ENCODE results near the gene LSM14A. TPM values are rescaled to one million over a fixed set of nuclear protein-coding genes. Genes with fewer than 3 reads are reported as not detected.
"Not testable (repeated sequence)": the region's sequence is repeated elsewhere in the genome, so short reads cannot be mapped to it uniquely, and the experiment has no call there.

LSM14A gene
- polyA plus RNA-seq, 2 of the 4 experiments (the other 2 are of a cell fraction) = 241 to 264 TPM

DNA sequence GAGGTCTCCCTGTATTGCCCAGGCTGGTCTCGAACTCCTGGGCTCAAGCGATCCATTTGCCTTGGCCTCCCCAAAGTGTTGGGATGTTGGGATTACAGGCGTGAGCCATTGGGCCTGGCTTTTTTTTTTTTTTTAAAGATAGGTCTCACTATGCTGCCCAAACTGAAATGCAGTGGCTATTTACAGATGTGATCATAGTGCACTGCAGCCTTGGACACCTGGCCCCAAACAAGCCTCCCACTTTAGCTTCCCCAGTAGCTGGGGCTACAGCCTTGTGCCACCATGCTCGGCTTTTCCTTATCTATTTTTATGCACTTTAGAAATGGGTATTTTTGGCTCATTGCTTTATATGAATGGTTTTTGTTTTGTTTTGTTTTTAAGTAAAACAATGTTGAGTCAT is 37.4 kb downstream of the LSM14A start:
- no peak overlapping the region for H3K4me3 ChIP-seq
- ChIA-PET POLR2A (no interaction called here), CTCF (interaction anchor here (0.7 to 6.5 kb wide), 9 partner anchors 10 to 415 kb away, joined by 3 to 47 read pairs (median 5); no protein-coding TSS in a partner anchor)
- ATAC-seq (no peak), DNase-seq (ENCODE audit: low read depth in 1 of 2, low spot score in 1 of 2) (no peak), FAIRE-seq (no peak)
- H3K9me3 ChIP-seq = no peaks in the 10 kb centered on the region
- no peaks in the 10 kb centered on the region for H3K4me1 ChIP-seq
- 91% methylated on average over 4 of the region's 4 CpGs for WGBS (ENCODE audit: missing lambda C conversion rate)
- H3K27ac ChIP-seq = no peak overlapping the region
- TF ChIP-seq PHF8 (IDR thresholded peaks at IDR 0.05; ENCODE audit: borderline replicate concordance, low read depth) (no peak), TFCP2L1 (CRISPR knock-in tag; IDR thresholded peaks at IDR 0.05) (no peak), HDAC2 (IDR thresholded peaks at IDR 0.05) (no peak), SMC3 (IDR thresholded peaks at IDR 0.05) (no peak), RNF2 (IDR thresholded peaks at IDR 0.05; ENCODE audit: borderline replicate concordance, low read depth) (no peak)
- H3K4me2 ChIP-seq = no peak overlapping the region

DNA sequence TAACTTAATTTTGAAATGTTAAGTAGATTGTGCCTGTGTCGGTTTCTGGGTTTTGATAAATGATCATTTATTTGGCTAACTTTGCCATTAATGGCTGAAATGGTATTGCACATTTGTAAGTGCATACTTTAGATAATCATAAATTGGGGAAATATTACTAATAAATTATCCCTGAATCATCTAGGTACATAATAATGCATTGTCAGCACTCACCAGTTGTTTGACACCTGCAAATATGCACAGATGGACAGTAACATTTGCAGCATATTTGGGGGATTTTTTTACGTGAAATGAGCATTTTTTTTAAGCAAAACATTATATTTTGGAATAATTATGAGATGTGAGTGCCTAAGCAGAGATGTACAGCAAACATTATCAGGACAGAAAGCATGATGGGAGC is 41.0 kb downstream of the LSM14A start:
- DNase-seq (ENCODE audit: low read depth in 1 of 2, low spot score in 1 of 2) = no peak

DNA sequence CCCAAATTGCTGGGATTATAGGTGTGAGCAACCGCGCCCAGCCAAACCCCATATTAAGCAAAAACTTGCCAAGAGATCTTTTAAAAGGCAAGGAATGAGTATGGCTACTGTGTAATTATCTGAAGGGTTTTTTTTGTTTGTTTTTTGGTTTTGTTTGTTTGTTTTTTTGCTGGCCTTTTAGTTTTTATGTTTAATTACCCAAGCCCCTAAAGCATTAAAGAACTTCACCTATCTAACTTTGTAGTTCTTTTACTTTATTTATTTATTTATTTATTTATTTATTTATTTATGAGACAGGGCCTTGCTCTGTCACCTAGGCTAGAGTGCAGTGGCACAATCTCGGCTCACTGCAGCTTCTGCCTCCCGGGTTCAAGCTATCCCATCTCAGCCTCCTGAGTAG is 41.7 kb downstream of the LSM14A start:
- no peak for ATAC-seq
- CTCF ChIA-PET = interaction anchor here (1.1 to 1.5 kb wide), 2 partner anchors 11 to 41 kb away, joined by 3 to 5 read pairs; no protein-coding TSS in a partner anchor
- no peak for FAIRE-seq
- Histone ChIP-seq H3K9me3 (no peaks in the 10 kb centered on the region), H3K4me1 (peaks cover 13% of the 10 kb centered on the region; the same call in 2 of the 3 replicates), H3K27ac (no peak overlapping the region), H3K4me2 (no peak overlapping the region), H3K4me3 (no peak overlapping the region)
- DNase-seq (ENCODE audit: low read depth in 1 of 2, low spot score in 1 of 2) = no peak
- POLR2A ChIA-PET = no interaction called here
- TF ChIP-seq ZC3H11A (IDR thresholded peaks at IDR 0.05) = peak; percentile 82
- TF ChIP-seq RFX5 (IDR thresholded peaks at IDR 0.05) = no peak
- WGBS (ENCODE audit: missing lambda C conversion rate) = 94% methylated on average over 4 of the region's 4 CpGs

More for the DNA sequence above, 41.0 kb downstream of the LSM14A start:
- Histone ChIP-seq H3K4me2 (no peak overlapping the region), H3K9me3 (no peaks in the 10 kb centered on the region), H3K4me3 (no peak overlapping the region), H3K27ac (no peak overlapping the region), H3K4me1 (peaks cover 9% of the 10 kb centered on the region; the same call in 2 of the 3 replicates)
- ChIA-PET POLR2A (no interaction called here), CTCF (no interaction called here)
- ATAC-seq = no peak
- FAIRE-seq = peak; percentile 99
- 91% methylated on average over 2 of the region's 2 CpGs for WGBS (ENCODE audit: missing lambda C conversion rate)
- TF ChIP-seq JUN (IDR thresholded peaks at IDR 0.05) (0 out of 5 replicates have a peak, but pooled peaks of 1 of the 2 experiments have one; percentile 27), MAFK (IDR thresholded peaks at IDR 0.05; ENCODE audit: partially characterized antibody) (peak; percentile 95), CHD4 (IDR thresholded peaks at IDR 0.05; ENCODE audit: borderline replicate concordance) (no peak)

DNA sequence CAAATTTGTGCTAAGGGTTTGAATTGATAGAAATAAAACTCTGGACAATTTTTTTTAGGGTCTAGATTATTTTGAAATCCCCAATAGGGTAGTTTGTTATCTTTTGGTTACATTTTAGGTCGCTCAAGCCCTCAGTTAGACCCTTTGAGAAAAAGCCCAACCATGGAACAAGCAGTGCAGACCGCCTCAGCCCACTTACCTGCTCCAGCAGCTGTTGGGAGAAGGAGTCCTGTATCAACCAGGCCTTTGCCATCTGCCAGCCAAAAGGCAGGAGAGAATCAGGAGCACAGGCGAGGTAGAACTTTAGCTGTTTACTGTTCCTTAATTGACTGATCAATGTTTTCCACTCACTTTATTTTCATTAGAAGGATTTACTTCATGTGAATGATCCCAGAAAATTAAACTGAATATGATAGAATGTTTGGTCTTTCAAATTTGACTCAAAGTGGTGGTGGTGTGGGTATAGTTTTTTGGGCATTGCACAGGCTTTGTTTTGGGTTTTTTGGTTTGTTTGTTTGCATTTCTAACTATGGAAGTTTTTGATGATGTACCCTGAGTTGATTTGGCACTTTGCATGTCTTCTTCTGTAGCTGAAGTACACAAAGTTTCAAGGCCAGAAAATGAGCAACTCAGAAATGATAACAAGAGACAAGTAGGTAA is 42.8 kb downstream of the LSM14A start:
- H3K27ac ChIP-seq = no peak overlapping the region
- ATAC-seq (no peak), FAIRE-seq (peak; percentile 87), DNase-seq (ENCODE audit: low read depth in 1 of 2, low spot score in 1 of 2) (no peak)
- POLR2A ChIA-PET = interaction anchor here (0.7 kb wide), 1 partner anchor 120 kb away, joined by 4 read pairs; no protein-coding TSS in a partner anchor
- H3K4me3 ChIP-seq = no peak overlapping the region
- 87% methylated on average over 3 of the region's 3 CpGs for WGBS (ENCODE audit: missing lambda C conversion rate)
- H3K4me1 ChIP-seq = peaks cover 13% of the 10 kb centered on the region; the same call in 2 of the 3 replicates
- no peak overlapping the region for H3K4me2 ChIP-seq
- no peaks in the 10 kb centered on the region for H3K9me3 ChIP-seq
- CTCF ChIA-PET = interaction anchor here (0.7 to 1.5 kb wide), 5 partner anchors 10 to 42 kb away, joined by 3 to 5 read pairs (median 3); no protein-coding TSS in a partner anchor
- TF ChIP-seq ZNF302 (CRISPR knock-in tag; IDR thresholded peaks at IDR 0.05) (no peak), POLR2A (IDR thresholded peaks at IDR 0.05; ENCODE audit: low read length) (no peak), TP53 (CRISPR knock-in tag; IDR thresholded peaks at IDR 0.05) (no peak), RCOR1 (IDR thresholded peaks at IDR 0.05; ENCODE audit: low read depth, low read length) (no peak)

DNA sequence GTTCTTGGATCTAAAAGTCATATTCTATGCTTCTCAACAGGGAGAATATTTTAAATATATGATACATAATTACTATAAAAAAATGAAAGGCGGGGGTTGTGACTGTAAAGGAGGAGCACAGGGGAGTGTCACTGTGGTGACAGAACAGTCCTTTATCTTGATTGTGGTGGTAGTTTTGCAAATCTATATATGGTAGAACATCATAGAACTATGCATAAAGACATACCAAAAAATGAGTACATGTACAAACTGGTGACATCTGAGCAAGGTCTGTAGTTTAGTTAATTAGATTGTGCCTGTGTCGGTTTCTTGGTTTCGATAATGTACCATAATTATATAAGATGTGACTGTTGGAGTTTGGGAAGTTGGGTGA is 43.3 kb downstream of the LSM14A start:
- peaks cover 13% of the 10 kb centered on the region; the same call in 2 of the 3 replicates for H3K4me1 ChIP-seq
- FAIRE-seq = peak; percentile 73
- no peak for ATAC-seq
- no peak overlapping the region for H3K4me3 ChIP-seq
- 96% methylated on average over 3 of the region's 3 CpGs for WGBS (ENCODE audit: missing lambda C conversion rate)
- no peak for DNase-seq (ENCODE audit: low read depth in 1 of 2, low spot score in 1 of 2)
- no peak overlapping the region for H3K4me2 ChIP-seq
- ChIA-PET POLR2A (no interaction called here), CTCF (interaction anchor here (0.7 to 1.1 kb wide), 3 partner anchors 11 to 738 kb away, joined by 3 read pairs; no protein-coding TSS in a partner anchor)
- no peak for TF ChIP-seq CHD4 (IDR thresholded peaks at IDR 0.05; ENCODE audit: borderline replicate concordance)
- no peaks in the 10 kb centered on the region for H3K9me3 ChIP-seq
- H3K27ac ChIP-seq = no peak overlapping the region

DNA sequence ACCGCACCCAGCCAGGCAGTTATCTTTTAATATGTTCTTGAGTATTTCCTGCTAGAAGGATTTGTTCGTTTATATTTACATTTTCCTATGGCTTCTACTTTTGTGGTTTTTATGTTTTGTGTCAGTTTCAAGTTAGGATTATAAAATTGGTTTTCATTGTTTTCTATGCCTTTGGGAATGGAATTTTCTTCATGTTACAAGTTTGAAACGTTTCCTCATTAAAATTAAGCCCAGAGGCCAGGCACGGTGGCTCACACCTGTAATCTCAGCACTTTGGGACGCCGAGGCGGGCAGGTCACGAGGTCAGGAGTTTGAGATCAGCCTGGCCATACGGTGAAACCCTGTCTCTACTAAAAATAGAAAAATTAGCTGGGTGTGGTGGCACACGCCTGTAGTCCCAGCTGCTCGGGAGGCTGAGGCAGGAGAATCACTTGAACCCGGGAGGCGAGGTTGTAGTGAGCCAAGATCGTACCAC is 44.5 kb downstream of the LSM14A start:
- H3K4me1 ChIP-seq = peaks cover 13% of the 10 kb centered on the region; the same call in 2 of the 3 replicates
- not testable (repeated sequence) for H3K9me3 ChIP-seq; H3K27ac ChIP-seq; ATAC-seq; H3K4me3 ChIP-seq; H3K4me2 ChIP-seq; DNase-seq (ENCODE audit: low read depth in 1 of 2, low spot score in 1 of 2)
- 87% methylated on average over 14 of the region's 14 CpGs for WGBS (ENCODE audit: missing lambda C conversion rate)
- FAIRE-seq = peak; percentile 84
- ChIA-PET POLR2A (interaction anchor here (0.7 to 1.6 kb wide), 2 partner anchors 10 to 43 kb away, joined by 5 to 8 read pairs; no protein-coding TSS in a partner anchor), CTCF (interaction anchor here (0.6 to 12.6 kb wide), 7 partner anchors 11 to 439 kb away, joined by 3 to 173 read pairs (median 3); no protein-coding TSS in a partner anchor)

All from A549 (cell line).